K562 treated with DMSO at 1 percent for 48 hours (cell line): Measurements from ENCODE around the gene LMX1A. TPM values are rescaled to one million over a fixed set of nuclear protein-coding genes. Genes with fewer than 3 reads are reported as not detected.

Experiments used
- total RNA-seq: library from RNA; unstranded; fragments of 300-600 nt; gene quantifications from 2 replicates; pipeline ENCODE4 v1.2.3, GENCODE V29; 2022; ENCODE audit warnings: low replicate concordance; ENCODE audit errors: extremely low read depth

The LMX1A gene
- not detected in 2 replicates for total RNA-seq

DNA sequence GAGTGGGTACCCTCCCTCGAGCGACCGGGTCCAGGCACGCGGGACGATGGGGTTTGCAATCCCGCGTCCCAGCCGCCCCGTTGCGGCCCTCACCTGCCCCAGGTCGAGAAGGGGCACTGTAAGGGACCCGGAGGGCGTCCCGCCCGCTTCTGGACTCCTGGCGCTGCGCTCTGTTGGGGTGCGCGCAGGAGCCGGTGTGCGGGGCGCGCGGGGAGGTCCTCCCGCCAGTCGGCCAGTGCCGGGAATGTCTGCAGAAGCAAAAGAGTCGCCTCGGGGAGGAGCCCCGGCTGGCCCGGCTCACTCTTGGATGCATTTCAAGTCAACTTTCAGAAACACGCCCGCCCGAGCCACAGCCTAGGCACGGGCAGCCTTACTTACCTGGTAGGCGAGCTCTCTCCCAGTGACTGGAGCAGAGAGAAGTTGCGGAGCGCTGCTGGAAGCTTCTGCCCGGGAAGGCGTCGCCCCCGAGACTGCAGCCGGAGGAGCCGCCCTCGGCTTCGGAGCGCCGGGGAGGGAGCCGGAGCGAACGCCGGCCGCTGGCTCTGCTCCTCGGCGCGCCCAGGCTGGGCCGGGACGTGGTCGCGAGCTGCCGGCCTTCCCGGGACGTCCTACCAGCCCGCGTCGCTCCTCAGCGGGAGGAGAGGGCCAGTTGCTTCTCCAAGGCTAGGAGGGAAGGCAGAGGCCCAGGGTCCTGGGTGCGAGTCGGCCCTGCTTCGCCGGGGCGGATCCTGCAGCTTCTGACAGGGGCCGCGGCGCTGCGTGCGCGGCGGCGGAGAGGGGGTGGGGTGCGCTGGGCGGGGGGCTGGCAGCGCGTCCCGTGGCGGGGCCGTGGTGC is at the start of gene LMX1A:
LMX1A (minus strand) TSS at position 739 of the 835 bp plus-strand sequence. CDS start 1,156 bp downstream, outside the sequence.

Other genes with a start within 250 kb of the LMX1A start
- not detected in 2 replicates for gene RXRG, start 88.4 kb upstream of the LMX1A start, total RNA-seq
- not detected in 2 replicates for gene LRRC52, start 187.3 kb upstream of the LMX1A start, total RNA-seq